GM19372 (cell line): ENCODE data around the gene ZNF683.

Experiments
- ATAC-seq: cut with Tn5 transposase; IDR thresholded peaks from one replicate; pipeline ENCODE4 v1.9.1; 2021; ENCODE audit warnings: mild to moderate bottlenecking, low read depth, moderate library complexity; ENCODE audit not compliant: unreplicated experiment

The ZNF683 gene

DNA sequence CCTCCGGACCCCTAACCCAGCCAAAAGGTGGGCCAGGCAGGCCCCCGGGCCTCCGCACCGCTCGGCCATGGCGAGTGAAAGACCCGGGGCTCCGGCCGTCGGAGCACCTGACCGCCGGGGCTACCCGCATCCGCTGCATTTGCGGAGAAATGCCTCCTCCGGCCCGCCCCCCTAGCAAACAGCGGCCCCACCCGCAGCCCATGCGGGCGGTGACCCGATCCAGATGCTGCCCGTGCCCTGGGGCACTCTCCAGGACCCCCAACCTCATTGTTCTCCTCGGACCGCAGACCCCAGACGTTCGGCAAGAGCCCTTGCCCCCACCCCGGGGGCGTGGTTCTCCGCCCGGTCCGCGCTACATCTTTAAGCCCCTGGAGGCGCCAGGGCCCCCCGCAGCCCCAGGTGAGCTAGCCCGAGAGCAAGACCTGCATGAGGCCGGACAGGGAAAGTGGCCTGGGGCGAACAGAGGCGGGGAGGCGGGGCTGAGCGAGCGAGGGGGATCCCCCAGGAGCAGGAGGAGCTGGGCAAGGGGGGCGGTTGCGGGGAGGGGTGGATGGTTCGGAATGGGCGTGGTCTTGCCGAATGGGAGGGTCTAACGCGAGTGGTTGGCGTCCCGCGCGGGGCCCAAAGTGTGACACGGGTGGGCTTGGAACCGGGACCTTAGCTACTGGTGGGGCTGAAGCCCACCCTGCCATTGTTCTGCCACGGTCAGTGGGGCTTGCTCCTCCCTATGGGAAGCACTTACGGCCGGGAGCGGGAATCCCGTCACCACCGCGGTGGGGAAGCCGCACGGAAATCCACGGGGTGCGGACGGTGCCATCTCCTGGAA is 12.4 kb downstream of the ZNF683 start:
- no peak for ATAC-seq

DNA sequence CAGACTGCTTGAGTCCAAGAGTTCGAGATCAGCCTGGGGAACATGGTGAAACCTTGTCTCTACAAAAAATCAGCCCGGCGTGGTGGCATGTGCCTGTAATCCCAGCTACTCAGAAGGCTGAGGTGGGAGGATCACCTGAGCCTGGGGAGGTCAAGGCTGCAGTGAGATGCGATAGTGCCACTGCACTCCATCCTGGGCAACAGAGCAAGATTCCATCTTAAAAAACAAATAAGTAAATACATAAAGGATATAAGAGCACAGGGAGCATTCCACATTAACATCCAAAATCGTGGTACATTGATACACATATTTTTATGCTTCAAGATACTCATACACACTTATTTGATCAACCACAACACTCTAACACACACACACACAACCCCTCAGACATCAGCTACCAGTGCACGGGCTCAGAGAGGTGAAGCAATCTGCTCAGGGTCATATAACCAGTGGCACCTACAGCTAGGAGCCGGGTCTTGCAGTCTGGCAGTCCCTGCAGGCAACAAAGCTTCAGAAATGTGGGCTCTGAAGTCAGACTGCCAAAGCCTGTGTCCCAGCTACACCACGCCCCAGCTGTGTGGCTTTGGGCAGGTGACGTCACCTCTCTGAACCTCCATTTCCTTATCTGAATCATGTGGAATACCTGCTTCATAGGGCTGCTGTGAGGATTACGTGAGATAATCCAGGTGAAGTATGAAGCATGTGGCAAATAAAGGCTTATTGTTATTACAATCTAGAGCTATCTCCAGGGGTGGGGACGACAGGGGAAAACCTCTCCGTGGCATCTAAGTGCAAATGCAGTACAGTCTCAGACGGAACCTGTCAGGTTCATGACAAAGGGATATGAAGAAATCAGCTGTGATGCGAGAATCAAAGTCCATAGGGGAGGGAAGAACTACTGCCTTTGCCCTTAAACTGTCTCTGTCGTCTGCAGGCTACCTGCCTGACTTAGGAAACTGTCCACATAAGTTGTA is 13.9 kb downstream of the ZNF683 start:
- no peak for ATAC-seq

DNA sequence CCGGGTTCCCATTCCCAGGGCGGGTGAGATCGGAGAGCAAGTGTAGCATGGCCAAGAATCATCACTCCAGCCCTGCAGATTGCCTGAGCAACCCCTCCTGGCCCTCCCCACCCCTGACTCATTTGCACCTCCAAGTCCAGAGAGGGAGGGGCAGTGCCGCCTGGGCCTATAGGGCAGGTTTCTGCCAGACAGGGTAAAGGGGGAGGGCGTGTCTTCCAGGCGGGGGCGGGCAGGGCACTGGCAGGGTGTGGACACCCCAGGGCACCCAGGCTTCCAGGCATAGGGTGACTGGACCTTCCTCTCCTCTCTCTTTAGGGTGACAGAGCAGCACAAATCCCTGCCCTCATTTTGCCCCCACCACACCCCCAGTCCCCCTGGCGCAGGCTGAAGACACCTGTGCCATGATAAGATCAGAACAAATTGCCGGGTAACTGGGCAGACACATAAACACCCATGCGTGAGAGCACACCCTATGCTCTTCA is 15.4 kb downstream of the ZNF683 start:
- ATAC-seq, result no peak

DNA sequence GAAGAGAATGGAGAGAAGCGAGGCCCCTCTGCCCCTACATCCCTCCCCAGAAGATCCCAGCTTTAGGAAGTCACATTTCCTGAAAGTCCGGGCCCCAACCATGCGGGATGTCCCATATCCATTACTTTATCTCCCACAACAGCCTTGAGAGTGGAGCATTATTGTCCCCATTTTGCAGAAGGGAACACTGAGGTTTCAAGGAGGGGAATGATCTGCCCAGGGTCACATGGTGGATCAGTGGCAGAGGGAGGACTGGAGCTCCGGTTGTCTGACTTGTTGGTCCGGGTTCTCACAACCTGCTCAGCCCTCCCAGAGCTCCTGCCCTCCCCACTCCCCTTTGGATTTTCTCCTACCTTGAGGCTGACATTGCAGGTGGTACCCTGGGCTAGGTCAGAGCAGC is 16.4 kb downstream of the ZNF683 start:
- ATAC-seq, result no peak

DNA sequence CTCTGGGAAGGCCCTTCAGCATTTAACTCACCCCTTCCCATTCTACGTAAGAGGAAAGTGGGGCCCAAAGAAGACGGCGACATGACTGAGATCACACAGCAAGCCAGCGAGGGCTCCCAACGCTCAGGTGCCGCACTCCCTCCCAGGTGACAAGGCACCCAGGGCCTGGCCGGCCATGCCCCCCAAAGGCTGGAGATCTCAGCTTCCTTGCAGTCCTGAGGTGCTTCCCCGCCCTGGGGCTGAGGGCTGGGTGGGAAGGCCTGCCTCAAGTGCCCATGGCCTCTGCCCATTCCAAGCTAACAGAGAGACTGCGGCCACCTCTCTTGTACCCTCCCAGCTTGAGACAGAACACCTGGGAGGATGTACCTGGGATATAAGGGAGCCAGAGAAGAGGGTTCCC is 17.6 kb downstream of the ZNF683 start:
- no peak for ATAC-seq

DNA sequence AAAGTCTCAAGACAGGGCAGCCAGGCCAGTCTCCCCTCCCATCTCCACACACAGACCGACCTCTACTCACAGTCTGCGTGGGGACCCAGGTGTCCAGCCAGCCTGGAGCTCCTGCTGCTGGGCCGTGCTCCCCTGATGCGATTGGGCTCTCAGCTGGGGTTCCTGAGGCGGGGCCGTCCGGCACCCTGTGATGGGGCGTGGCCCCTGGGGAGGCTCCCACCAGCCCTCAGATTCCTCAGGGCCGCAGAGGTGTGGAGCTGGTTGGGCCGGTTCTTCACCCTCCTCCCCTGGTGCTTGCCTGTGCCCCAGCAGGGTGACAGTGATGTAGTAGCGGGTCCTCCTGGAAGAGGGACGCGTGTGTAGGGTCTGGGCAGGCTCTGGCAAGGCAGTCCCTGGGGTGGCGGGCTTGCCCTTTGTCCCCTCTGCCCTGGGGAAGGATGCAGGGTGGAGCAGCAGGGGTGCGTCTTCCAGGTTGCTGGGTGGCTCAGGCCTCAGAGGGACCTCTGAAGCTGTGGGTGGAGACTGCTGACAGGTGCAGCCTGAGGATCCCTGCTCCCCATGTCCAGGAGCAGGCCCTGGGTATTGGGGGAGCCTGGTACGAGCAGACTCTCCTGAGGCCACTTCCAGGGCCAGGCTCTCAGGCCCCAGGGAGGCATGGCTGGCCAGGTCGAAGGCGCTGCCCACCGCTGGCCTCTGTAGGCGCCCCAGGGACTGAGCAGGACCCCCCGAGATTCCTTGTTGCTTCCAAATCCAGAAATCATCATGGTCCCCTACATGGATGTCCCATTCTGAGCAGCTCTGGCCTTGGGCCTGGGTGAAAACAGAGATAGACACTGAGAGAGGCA is 18.4 kb downstream of the ZNF683 start, which contains the start of gene CRYBG2:
TSS of gene CRYBG2 (minus strand) at position 155 of the 845 bp plus-strand sequence. CDS start 7,473 bp downstream, outside the sequence.
- no peak for ATAC-seq

DNA sequence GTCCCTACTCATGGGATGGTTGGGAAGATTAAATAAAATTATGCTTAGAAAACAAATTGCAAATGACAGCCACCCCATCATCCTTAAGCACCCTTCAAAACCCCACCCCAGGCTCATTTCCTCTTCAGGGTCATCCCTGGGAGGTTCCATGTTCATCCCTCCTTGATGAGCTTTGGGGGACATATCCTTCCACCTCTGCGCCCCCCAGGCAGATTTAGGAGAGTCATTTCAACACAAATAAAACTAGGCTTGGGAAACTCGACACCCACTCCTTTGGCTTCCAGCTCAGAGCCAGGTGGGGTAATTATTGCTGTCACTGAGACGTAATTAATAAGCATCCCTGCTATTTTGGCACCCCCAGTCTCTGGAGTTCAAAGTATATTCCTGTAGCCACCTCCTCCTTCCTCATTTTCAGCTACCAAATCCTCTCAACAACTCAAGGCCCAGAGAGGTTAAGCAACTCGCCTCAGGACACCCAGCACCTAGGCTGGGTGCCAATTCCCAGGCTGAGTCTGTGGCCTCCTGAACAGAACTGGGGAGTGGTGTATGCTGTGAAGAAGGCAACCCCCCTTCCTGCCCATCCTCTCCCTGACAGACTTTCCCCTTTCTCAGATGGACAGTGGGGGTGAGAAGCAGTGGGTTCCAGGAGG is 19.2 kb downstream of the ZNF683 start:
- no peak for ATAC-seq

DNA sequence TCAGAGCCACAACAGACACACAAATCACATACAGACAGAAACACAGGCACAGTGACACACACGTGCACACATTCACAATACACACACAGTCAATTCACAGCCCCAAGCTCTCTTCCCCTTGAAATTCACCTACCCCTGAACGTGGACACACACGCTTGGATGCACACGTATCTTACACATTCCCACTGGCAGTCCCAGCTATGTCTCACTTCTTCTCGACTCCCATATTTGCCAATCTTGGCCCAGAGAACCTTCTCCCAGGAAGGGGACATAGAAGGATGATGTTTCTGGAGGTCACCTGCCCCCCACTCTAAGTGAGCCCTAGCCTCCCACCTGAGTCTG is 20.2 kb downstream of the ZNF683 start:
- ATAC-seq, result no peak

DNA sequence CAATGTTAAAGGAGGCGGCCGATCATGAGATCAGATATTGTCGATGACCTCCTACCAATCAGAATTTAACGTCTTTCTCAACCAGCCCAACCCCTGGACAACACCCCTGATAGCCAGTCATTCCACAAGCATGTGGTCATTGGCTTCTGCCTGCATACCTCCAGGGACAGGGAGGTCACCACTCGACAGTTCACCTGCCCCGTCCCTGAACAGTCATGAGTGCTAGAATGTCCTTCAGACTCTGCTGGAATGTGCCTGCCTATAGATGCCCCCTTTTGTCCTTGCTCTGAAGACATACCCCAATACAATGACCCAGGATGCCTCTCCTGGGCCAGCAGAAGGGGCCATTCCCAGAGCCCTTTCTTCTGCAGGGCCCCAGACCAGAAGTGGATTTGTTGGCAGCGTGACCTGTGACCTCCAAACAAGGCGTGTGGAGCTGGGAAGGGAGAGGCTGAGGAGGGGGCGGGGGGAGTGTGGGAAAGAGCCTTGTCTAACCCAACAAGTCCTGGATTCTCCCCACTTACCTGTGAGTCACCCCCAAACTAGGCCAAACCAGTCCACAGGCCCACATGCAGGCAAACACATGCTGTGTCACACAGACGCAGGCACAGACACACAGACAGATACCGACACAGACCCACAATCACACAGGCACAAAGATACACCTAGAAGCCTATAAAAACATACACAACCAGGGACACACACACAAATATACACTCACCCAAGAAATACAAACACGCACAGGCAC is 20.8 kb downstream of the ZNF683 start:
- ATAC-seq, result no peak

DNA sequence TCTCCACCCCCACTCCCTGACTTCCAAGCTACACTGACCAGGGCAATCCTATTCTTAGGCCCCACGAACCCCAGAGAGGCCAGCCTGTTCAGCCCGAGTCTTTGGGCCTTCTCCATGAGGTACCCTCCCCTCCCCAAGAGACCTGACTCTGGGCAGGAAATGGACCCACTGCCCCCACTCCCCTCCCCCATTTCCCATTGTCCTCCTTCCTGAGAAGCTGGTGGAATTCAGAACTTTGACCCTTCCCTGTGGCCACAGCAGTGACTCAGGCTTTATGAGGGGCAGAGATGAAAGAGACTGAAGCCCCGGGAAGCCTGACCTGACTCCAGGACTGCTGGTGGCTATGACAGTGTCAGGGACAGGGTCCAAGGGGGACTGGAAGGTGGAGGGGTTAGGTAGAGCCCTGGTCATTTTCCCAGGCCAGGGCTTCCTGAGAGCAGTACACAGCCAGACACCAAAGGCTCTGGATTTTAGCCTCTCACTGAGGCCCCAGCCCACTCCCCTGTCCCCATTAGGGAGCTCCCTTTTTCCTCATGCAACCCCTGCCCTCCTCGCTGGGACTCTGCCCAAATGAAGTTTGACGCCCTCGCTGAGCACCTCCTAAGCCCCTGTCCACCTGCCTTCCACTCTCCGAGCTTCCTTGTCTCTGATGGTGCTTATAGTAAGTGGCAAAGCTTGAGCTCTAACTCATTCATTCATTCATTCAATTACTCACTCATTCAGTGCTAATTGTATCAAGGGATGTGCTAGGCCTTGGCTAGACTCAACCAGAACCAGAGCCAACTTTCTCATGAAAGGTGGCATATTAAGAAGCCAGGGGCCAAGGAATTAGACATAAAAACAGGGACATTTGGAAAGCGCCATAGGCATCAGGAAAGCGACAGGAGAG is 21.6 kb downstream of the ZNF683 start:
- ATAC-seq, result no peak

DNA sequence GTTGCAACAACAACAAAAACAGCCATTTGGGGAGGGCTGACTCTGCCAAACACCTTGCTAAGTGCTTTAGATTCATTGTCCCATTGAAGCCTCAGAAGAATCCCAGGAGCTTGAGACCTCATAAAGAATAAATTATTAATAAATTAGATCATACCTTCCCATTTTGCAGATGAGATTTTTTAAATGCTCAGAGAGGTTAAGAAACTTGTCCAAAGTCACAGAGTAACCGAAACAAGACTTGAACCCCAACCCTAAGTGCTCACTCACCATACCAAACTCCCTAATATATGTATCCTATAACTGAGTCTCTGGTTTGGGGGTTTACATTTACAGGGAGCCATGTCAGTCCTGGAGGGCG is 22.2 kb downstream of the ZNF683 start:
- no peak for ATAC-seq

DNA sequence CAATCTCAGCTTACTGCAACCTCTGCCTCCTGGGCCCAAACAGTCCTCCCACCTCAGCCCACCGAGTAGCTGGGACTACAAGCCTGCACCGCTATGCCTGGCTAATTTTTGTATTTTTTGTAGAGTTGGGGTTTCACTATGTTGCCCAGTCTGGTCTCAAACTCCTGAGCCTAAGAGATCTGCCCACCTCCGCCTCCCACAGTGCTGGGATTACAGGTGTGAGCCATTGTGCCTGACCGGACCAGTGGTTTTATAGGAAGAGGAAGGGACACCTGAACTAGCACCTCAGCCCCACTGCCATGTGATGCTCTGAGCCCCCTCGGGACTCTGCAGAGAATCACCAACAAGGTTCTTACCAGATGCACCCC is 22.7 kb downstream of the ZNF683 start:
- ATAC-seq, result no peak

DNA sequence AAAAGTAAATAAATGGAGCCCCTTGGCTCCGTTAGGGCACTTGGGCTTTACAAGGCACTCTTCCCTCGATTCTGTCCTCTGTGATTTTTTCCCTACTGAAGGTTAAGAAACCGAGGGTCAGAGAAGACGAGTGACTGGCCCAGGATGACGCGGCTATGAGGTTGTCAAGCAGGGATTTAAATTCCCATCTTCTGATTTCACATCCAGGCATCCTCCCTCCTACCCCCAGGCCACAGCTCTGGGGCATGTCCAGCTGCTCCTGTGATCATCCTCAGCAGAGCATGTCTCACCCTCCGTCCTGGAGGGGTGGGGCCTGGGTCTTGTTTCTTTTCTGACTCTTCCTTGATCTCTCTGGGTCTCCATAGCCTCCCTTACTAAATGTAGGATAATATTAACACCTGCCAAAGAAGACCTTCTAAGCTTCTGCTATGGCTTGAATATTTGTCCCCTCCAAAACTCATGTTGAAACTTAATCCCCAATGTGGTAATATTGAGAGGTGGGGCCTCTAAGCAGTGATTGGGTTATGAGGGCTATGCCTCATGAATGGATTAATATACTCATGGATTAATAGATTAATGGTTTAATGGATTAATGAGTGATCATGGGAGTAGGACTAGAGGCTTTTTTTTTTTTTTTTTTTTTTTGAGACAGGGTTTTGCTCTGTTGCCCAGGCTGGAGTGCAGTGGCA is 23.2 kb downstream of the ZNF683 start:
- ATAC-seq, result no peak

DNA sequence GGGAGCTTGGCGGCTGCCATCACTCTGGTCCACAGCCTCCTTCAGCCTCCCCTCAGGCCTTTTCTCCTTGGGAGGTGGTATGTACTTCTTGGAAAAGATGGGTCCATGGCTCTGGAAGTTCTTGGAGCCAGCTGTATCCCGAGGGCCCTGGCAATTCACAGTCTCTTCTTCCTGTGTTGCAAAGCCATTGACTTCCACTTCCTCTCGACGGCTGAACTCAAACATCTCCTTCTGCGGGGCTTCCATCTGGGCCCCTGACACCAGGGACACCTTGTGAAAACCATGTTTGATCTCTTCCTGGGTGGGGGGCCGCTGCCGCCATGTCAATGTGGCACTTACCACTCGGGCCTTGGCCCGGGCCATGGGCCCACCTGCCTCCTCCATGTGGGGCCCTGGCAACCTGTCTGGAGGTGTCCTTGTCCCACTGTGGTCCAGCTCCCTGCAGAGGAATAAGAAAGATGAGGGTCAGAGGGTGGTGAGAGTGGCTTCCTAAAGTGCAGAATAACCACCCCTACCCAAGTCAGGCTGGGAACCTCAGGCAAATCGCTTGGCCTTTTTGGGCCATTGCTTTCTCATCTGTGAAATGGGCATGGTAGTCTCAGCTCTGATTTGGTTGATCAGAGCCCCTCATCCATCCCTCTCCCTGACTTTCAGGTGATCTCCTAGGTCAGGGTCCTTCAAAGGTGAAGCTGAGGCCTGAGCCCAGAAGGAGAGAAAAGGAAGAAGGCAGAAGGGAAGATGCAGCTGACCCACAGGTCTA is 26.1 kb downstream of the ZNF683 start:
- ATAC-seq, result no peak

DNA sequence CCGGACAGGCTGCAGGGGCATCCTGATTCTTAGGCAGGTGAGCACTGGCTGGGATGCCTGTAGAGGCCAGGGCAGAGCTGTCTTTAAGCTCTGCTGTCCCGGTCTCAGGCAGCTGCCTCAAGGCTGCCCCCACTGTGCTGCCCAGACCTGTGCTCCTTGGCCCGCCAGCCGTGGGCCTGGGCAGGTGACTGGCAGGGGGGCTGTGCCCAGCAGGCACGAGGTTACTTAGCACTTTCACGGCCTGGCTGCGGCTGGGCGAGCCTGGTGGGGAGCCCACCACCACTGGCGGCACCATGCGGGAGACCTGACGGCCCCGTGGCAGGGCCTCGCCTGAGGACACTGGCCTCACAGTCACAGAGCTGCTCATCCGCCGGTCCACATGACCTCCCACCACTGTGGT is 26.8 kb downstream of the ZNF683 start:
- no peak for ATAC-seq

DNA sequence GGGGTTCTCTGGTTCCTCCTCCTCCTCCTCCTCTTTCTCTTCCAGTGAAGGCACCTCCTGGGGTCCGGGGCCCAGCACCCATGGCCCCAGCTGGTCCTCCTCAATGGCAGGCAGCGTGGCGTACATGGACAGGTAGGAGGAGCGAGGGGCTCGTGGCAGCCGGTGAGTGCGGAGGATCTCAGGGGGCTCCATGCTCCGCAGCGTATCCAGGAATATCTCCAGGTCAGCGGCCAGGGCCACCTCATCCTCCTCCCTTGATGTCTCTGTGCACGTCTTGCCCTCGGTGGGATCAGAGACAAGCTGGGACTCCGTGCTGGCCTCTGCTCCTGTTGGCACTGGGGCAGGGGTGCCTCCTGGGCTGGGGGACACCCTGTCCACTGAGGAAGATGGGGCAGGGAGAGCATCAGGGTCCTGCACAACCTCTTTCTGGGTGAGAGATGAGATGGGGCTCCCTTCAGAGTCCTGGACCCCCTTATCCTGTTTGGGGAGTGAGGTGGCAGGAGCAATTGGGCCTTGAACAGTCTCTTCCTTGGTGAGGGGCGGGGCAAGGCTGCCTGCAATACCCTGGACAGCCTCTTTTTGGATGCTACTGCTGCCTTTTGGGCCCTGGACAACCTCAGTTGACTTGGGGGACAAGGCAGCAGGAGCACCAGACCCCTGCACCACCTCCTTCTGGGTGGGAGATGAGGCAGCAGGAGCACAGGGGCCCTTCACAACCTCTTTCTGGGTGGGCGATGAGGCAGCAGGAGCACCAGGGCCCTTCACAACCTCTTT is 28.2 kb downstream of the ZNF683 start:
- ATAC-seq, result no peak
